HG03135 (cell line): ENCODE measurements around the gene AMBP.

ENCODE experiments used
- ATAC-seq: cut with Tn5 transposase; IDR thresholded peaks from one replicate; pipeline ENCODE4 v1.9.1; 2021; ENCODE audit warnings: mild to moderate bottlenecking, moderate library complexity; ENCODE audit not compliant: unreplicated experiment

The AMBP gene

DNA sequence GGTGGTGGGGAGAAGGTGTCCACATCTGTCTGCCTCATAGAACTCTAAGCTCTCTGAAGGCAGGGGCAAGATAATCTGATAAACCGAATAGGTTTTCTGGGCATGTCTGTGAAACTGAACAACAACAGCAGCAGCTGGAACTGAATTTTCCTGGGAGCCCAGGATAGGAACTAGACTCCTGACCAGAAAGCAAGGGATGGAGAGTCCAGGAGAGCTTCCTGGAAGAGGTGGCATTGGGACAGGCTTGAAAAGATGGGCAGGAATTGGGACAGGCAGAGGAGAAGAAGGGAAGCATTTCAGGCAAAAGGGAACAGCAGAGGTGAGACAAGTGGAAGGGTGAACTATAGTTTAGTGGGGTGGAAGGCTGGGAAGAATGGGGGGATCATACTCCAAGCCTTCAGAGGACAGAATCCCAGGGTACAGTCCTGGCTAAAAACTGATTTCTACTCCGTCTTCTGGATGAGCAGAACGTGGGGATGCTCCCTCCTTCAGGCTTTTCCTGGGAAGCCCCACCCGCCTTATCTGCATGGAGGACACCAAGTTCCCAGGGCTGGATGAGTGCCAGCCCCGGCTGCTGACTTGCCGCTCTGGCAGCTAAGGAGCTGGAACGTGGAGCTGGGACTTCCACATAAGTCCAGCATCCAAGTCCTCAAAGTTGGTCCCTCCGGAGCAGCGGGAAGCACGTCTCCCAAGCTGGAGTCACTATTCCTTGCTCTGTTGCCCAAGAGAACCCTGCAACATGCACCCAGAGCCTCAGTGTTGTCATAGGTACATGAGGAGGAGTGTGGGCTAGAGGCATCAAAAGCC is 34.9 kb upstream of the AMBP start:
- ATAC-seq: no peak

DNA sequence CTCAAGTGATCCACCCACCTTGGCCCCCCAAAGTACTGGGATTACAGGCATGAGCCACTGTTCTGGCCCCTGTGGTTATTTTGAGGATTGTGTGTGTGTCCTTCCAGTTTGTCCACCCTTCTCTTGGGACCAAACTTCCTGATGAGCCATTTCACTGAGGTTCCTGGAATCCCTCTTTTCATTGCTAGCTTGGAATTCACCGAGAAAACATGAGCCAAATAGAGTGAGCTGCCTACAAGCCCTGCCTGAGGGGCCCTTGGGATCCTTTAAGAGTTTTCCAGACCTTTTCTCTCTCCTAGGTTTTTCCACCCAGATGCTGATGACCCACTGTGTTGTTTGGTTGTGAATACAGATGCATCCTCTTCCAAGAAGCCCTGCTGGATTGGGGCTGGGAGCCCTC is 34.2 kb upstream of the AMBP start:
- ATAC-seq: no peak

DNA sequence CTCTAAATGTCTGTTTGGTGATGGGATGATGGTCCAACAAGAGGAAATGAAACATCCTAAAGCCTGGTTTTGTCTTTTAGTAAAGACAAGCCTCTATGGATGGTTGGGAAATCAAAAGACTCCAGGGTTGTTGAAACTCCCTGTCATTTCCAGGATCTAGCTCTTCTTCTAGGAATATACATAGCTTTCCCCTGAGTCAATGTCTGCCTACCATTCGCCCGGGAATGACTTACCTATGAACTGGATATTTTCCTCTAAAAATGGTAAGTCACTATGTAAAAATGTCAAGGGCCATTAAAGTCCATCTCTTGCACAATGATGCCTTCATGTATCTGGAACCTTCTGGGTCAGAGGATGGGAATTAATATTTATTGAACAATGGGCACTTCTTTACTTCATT is 32.1 kb upstream of the AMBP start:
- no peak for ATAC-seq

DNA sequence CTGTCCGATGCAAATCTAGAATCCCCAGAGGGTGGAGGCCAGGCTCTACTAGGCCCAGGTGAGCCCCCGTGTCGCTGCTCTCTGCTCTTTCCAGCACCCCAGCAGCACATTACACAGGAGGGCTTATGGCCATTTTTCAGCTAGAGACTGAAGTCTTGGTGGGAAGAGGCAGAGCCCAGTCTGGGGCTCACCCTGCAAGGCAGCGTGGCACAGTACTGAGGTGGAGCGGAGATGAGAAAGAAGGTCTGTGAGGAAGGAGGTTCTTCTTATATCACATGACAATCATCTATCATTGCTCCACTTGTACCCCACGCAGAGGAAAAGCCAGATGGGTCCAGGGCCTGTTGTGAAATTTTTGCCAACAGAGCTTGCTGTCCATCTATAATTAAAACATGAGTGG is 31.0 kb upstream of the AMBP start:
- ATAC-seq: no peak

DNA sequence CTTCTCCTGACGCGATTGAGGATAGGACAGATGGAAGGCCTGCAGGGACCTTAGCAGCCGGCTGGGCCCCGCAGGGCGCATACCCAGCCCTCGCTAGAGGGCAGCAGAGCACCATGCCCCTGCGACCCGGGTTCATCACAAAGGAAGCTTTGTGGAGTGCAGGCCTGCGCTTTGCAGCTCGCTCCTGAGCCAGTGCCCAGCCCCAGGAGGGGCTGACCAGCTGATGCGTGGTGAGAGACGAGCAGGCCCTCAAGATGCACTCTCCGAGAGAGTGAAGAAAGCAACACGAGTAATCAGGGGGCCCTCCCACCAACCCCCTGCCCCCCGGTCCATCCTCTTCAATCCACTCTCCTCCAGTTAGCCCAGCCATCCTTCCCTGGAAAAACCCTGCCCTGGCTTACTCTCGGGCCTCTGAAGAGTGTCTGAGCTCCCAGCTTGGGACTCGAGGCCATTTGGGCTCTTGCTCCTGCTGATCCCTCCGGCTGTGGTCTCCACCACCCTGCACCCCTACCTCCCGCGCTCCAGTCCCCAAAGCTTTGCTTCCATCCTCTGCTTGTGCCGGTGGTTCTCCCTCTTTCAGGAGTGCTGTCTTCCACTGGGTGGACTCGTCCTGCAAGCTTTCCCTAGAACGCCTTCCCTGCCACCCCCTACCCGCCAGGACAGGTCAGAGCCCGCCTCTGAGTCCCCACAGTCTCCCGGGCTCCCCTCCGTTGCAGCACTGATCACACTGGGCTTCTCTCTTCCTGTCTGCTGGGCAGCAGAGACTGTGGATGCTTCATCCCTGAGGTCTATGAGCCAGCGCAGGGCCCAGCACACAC is 30.1 kb upstream of the AMBP start:
- ATAC-seq: no peak

DNA sequence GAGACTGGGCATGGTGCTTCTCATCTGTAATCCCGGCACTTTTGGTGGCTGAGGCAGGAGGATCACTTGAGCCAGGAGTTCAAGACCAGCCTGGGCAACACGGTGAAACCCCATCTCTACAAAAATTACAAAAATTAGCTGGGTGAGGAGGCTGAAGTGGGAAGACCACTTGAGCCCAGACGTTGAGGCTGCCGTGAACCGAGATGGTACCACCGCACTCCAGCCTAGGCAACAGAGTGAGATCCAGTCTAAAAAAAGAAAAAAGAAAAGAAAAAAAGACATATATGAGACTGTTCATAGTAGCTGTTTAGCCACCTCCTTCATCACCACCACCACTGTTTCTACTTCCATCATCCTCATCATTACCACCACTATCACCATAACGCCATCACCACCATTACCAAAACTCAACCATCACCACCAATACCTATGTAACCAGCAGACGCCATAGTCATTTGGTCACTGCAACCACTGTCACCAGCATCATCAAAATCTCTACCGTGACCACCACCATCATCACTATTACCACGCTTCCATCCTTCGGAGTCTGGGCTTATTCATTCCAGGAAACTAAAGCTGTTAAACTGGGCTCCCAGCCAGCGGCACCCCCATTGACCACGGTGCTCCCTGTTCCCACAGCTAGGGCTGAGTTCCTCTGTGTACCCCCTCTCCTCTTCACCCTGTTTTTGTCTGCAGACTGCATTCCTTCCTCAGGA is 29.3 kb upstream of the AMBP start:
- ATAC-seq: no peak

DNA sequence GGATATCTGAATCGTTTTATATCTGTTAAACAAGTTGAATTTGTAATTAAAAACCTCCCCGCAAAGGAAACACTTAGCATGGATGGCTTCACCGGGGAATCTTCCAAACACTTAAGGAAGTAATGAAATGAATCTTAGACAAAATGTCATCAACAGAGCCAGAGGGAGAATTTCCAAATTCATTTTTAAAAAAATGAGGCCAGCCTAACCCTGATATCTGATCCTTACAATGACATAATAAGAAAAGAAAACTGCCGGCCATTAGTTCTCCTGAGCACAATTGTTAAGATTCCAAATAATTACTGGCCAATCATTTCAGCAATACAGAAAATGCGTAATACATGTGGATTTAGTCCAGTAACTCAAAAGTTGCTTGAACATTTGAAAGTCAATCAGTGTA is 27.1 kb upstream of the AMBP start:
- no peak for ATAC-seq

DNA sequence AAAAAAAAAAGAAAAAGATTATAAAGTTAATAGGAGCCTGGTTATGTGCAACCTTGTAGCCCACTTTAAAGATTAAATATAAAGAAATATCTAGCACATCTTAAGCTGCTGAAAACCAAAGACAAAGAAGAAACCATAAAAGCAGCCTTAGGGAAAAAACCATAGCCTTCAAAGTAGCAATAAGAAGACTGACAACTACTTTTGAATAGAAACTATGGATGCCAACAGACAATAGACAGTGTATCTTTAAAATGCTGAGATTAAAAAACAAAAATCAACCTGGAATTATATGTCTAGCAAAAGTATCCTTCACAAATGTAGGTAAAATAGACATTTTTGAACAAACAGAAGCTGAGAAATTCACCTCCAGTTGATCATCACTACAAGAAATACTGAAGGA is 24.4 kb upstream of the AMBP start:
- ATAC-seq: no peak

DNA sequence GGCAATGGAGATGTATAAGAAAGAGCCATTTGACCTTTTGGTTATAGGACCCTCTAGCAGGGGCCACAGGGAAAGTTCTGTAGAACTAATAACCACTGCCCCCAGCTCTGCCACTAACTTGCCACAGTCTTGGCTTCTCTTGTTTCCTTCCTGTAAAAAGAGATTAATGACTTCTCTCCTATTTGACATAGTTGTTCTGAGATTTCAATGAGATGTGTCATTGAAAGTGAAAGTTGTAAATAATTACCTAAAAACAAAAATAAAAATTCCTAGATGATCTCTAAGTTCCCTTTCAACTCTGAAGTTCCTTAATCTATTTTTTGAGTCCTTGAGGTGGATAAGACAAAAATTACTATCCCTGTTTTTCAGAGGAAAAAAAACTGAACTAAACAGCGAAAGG is 22.4 kb upstream of the AMBP start:
- ATAC-seq: no peak

DNA sequence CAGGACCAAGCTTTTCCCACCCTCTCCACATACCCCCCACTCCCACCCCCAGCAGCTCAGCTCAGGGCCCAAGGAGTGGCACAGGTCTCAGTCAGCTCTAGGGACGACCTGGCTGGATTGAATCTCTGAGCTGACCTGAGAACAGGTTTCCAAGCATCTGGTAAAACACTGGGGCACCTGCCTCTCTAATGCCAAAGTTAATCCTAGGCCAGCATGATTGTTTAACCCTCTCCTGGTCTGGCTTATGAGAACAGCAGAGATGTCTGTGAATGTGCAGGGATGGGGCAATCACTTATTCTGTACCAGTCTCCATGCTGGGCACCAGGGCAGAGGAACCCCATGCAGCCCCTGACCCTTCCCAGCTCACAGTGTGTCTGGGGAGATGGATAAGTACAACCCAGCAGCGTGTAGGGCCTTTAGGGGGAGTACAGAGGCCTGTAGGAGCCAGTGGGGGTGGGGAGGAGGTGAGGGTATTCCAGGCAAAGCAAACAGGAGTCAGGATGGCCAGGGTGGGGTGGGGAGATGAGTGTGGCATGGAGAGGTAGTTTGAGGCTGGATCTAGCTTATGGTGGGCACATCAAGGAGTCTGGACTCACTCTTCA is 21.7 kb upstream of the AMBP start:
- no peak for ATAC-seq

DNA sequence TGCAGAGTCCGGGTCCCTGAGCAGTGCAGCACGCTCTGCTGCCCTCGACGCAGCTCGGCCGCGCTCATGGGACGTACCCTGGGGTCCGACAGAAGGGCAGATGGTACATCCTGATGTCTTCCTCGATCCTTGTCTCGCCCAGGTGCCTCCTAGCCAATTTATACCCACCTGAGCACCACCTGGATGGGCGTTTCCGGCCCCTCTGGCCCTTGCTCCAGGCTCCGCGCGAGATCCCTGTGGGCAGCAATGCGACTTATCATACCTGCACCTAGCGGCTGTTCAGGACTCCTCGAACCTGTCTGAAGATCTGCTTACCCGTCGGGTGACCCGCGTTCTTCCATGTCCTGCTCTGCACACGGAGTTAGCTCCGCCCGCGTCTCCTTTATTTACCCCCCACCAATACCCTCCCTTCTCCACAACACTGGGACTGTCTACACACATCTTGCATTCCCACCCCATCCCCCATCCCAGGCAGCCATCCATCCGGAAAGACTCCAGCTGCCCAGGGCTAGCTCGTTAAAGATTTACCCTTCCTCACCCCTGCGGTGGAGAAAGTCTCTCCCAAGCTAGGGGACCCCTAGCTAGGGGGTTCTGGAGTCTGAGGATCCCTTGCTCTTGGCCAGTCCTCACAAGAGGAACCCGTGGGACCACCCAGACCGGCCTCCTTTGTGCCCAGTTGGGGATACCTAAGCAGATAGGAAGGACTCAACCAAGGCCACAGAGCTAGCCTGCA is 21.0 kb upstream of the AMBP start, which contains the start of gene KIF12:
Gene KIF12 (minus strand): TSS at position 357 of the 733 bp plus-strand sequence. CDS start 16 bp downstream, at position 341.
- no peak for ATAC-seq

DNA sequence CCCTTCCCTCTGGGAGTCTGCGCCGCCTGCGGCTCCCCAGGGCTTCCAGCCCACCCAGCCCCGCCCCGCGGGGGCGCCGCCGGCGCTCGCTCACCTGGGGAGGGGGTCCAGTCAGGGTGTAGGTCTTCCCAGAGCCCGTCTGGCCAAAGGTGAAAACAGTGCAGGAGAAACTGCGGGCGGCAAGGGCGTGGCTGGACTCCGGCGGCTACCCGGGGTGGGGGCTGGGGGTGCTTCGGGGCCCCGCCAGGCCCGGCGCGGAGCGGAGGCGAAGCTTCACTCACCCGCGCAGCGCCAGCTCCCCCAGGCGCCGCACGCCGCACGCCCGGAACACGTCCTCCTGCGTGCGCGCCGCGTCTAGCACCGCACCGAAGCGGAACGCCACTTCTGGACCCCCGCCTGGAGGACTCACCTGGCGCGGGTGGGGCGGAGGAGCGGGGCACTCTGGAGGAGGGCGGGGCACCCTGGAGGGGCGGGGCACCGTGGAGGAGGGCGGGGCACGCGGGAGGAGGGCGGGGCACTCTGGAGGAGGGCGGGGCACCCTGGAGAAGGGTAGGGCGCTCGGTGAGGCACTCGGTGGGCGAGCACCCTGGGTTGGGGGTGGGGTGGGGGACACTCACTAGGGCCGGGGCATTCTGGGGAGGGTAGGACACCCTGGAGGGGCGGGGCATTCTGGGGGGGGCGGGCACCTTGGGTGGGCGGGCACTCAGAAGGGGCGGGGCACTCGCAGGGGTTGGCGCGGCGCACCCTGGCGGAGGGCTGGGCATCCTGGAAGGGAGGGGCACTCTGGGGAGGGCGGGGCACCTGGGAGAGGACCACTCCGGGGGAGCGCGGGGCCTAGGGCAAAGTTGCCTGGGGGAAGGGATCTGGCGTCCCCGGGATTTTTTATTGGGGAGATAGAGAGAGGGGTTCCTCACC is 20.2 kb upstream of the AMBP start:
- ATAC-seq: no peak

DNA sequence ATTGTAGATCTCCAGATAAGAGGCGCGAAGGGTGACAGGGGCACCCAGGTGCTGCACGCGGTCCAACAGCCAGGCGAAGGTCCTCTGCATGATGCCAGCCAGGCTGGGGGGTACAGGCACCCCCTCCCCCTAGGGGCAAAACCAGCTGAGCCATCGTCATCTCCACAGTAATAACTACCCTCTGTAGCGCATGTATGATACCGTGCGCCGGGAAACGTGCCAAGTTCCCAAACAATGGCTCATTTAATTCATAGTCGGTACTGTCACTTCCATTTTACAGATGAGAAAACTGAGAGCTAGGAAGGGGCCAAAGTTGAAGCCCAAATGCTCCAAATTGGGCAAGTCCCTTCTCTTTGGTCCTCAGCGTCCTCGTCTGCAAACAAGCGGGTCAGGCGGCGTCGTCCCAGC is 19.5 kb upstream of the AMBP start:
- no peak for ATAC-seq

DNA sequence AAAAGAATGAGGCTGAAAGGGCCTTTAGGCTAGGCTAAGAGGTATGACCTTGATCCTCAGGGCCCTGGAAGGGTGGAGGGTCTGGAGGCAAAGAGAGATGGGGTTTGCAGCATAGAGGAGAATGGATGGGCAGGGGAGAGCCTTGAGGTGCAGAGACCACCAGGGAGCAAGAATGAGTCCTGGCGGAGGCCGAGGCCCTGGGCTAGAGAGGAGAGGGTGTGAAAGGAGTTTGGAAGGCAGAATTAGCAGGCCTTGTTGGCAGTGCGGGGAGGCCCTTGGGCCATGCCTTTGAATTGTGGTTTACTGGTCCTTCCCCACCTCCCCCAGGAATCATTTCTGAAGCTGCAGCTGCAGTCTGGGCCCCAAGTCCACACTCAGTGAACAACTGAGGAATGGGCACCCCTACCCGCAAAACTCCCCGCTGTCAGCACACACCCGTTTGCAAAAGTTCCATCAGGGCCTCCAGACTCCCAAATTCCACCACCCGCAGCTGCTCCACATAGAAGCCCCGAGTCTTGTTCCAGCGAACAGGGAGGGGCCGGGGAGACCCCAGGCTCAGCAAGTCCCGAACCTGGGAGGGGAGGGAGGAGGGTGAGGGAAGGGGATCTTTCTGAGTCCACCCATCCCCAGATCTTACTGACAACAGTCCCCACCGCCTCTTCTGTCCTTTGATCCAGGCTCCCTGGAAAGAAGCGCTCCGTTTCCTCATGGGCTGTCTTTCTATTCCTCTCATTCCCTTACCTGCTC is 18.9 kb upstream of the AMBP start:
- ATAC-seq: no peak

DNA sequence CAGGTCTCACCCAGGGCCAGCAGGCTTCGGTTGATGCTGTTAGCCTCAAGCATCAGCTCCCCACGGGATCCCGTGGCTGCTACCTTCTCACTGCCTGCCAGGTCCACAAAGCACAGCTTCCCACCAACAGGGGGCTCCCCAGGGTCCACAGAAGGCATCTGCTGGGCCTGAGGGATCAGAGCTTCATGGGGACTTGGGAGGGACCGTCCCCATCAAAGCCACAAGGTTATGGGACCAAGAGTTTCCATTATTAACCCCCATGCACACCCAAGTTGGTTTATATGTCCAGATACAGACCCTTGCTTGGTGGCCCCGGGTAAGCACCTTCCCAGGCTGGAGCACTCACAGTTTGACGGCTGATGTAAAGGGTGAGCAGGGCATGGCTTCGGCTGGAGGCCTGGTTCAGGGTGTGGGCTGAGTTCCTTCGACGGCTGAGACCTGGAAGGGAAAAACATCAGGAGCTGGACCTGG is 18.0 kb upstream of the AMBP start:
- ATAC-seq: no peak

DNA sequence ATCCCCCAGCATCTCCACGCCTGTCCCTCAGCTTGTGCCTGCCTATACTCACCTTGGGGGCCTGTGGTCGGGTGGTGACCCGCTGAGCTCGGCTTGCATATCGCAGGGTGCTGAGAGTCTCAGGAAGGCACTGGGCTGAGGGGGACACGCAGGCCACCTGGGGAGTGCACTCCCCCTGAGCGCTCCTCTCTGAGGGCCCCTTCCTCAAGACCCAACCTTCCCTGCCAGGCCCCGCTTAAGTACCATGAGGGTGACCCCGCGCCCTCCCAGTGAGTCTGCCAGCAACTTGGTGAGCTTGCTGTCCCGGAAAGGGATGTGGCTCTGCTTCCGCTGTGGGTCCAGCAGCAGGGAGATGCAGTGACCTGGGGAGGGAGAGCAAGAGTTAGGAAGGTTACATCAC is 16.9 kb upstream of the AMBP start:
- ATAC-seq: no peak

DNA sequence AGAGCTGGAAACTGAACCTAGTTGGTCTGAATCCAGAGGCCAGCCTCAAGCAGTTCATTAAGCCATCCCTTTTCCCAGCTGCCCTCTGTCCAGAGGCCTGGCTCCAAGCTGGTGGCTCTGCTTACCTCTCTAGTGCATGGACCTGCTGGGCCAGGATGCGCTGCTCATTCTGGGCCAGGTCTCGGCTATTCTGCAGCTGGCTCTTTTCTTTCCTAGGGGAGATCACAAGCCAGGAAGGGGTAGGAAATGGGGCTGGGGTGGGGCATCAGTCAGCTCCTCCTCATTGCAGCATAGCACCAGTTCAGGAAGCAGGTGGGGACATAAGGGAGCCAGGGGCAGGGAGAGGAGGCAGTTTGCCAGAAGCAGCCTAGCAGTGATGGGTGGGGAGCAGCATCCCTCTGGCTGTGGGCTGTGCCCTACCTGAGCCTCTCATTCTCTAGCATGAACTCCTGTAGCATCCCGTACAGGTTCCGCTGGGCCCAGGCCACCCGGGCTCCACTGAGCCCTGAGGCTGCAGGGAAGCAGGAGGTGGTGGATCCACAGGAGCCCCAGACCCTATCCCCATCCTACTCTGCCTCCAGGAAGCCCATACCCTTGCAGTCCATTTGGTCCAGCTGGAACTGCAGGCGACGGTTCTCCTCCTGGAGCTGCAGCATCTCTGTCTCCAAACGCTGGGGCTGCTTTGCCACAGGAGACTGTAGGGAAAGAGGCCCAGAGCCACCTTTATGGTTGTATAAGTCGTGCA is 15.8 kb upstream of the AMBP start:
- ATAC-seq: no peak

DNA sequence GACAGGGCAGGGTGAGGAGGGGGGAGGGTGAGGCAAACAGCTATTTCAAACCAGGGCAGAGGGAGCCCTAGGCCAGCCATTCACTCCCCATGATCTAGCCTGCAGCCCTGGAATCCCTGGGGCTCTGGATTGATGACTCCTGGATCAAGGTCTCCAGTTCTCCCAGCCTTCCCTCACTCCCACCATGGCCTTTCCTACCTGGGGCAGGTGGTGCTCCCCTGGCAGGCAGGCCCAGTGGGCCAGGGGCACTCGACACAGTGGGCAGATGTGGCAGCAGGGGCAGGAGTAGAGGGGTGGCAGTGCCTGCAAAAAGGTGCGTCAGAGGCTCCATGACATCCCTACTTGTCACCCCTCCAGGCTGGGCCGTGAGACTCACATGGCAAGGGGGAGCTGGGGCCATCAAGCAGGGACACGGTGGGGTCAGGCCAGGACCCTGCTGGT is 15.0 kb upstream of the AMBP start:
- ATAC-seq: no peak
